ENCODE data around the gene PDSS1.

DNA sequence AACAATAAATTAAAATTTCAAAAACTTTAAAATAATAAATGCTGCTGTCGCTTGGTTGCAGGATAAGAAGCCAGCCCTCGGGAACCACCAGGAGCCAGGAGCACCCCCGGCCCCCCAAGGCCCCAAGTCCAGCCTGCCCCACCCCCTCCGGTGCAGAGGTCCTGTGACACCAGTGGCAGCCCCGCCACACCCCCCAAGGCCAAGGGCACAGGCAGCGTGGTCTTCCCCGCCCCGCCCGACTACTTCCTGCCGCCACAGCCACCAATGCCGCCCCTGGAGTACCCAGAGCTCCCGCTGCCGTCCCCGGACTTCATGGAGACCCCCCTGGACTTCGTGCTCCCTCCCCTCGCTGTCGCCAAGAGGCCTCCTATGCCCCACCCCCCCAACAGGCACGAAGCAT lies 44.5 kb upstream of the PDSS1 start:
- TF ChIP-seq, protein P1, sequence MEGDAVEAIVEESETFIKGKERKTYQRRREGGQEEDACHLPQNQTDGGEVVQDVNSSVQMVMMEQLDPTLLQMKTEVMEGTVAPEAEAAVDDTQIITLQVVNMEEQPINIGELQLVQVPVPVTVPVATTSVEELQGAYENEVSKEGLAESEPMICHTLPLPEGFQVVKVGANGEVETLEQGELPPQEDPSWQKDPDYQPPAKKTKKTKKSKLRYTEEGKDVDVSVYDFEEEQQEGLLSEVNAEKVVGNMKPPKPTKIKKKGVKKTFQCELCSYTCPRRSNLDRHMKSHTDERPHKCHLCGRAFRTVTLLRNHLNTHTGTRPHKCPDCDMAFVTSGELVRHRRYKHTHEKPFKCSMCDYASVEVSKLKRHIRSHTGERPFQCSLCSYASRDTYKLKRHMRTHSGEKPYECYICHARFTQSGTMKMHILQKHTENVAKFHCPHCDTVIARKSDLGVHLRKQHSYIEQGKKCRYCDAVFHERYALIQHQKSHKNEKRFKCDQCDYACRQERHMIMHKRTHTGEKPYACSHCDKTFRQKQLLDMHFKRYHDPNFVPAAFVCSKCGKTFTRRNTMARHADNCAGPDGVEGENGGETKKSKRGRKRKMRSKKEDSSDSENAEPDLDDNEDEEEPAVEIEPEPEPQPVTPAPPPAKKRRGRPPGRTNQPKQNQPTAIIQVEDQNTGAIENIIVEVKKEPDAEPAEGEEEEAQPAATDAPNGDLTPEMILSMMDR (IDR thresholded peaks at IDR 0.05; ENCODE audit: insufficient read depth, low read length) = no peak
- TF ChIP-seq REST (IDR thresholded peaks at IDR 0.05; ENCODE audit: insufficient replicate concordance, low read depth) (no peak), POLR2AphosphoS5 (IDR thresholded peaks at IDR 0.05; ENCODE audit: low read depth) (no peak), GABPA (IDR thresholded peaks at IDR 0.05; ENCODE audit: low read depth) (no peak)
